ENCODE measurements around the gene ENPP6. TPM values are rescaled to one million over a fixed set of nuclear protein-coding genes. Genes with fewer than 3 reads are reported as not detected.

Gene ENPP6
- total RNA-seq, 1 experiment from 2014 or later: not detected

DNA sequence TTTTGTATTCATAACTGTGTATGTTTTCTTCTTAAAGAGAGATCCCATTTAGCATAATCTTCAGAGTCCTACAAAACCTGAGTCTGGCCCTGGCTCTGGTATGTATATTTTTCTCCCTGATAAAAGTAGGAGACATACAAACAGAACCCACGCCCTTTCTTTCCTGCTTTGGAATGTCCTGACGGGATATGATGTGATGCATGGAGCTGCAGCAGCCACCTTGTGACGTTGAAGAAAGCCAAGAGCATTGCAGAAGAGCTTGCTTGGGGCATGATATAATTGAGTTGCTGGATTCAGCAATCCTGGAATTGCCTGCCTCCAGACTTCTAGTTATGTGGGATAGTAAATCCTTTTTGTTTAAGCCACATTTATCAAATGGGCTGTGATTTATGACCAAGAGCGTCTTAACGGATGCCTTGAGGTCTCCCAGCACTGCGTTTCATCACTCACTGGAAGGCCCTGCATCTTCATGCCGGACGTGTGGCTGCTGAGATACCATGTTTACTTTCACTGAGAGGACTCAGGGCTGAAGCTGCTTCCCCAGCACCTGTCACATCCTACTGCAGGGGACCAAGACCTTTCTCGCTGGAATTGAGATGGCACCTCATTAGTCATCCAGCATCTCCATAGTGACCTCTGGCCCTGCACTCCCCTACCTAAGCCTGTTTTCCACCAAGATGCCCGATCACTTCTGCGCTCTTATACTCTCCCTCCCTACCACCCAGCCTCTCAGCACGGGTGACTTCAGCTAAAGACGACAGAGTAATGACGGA lies 107.0 kb downstream of the ENPP6 start:
- Mint-ChIP-seq H3K9me3 (ENCODE audit: unreplicated experiment) (peaks cover 9% of the 10 kb centered on the region), H3K27me3 (ENCODE audit: insufficient read depth, unreplicated experiment) (no peaks in the 10 kb centered on the region), H3K4me1 (ENCODE audit: low read depth, unreplicated experiment) (no peaks in the 10 kb centered on the region), H3K4me3 (ENCODE audit: unreplicated experiment) (no peak overlapping the region), H3K36me3 (ENCODE audit: insufficient read depth, unreplicated experiment) (no peaks in the 10 kb centered on the region), H3K27ac (ENCODE audit: unreplicated experiment) (no peak overlapping the region)
- Histone ChIP-seq H3K9me3 (no peaks in the 10 kb centered on the region), H3K4me3 (ENCODE audit: low read depth, low read length) (no peak overlapping the region), H3K4me1 (no peaks in the 10 kb centered on the region), H3K27me3 (replicated peaks; ENCODE audit: control insufficient read depth, insufficient read depth, low read length) (no peaks in the 10 kb centered on the region; the same call in 1 of the 2 replicates), H3K36me3 (ENCODE audit: control insufficient read depth, insufficient read depth, low read length) (no peaks in the 10 kb centered on the region)
- ChIA-PET CTCF (no interaction called here), POLR2A (no interaction called here)
- intact Hi-C loops (cut with micrococcal nuclease; ENCODE audit: unreplicated experiment): no loop called here
- TF ChIP-seq, protein P1, sequence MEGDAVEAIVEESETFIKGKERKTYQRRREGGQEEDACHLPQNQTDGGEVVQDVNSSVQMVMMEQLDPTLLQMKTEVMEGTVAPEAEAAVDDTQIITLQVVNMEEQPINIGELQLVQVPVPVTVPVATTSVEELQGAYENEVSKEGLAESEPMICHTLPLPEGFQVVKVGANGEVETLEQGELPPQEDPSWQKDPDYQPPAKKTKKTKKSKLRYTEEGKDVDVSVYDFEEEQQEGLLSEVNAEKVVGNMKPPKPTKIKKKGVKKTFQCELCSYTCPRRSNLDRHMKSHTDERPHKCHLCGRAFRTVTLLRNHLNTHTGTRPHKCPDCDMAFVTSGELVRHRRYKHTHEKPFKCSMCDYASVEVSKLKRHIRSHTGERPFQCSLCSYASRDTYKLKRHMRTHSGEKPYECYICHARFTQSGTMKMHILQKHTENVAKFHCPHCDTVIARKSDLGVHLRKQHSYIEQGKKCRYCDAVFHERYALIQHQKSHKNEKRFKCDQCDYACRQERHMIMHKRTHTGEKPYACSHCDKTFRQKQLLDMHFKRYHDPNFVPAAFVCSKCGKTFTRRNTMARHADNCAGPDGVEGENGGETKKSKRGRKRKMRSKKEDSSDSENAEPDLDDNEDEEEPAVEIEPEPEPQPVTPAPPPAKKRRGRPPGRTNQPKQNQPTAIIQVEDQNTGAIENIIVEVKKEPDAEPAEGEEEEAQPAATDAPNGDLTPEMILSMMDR (IDR thresholded peaks at IDR 0.05; ENCODE audit: insufficient read depth in 1 of 2, low read depth in 1 of 2, low read length in 1 of 2, severe bottlenecking in 1 of 2, unreplicated experiment in 1 of 2): no peak
- DNase-seq: no peak
- no TSS peak for BruUV-seq (replicated peaks)

DNA sequence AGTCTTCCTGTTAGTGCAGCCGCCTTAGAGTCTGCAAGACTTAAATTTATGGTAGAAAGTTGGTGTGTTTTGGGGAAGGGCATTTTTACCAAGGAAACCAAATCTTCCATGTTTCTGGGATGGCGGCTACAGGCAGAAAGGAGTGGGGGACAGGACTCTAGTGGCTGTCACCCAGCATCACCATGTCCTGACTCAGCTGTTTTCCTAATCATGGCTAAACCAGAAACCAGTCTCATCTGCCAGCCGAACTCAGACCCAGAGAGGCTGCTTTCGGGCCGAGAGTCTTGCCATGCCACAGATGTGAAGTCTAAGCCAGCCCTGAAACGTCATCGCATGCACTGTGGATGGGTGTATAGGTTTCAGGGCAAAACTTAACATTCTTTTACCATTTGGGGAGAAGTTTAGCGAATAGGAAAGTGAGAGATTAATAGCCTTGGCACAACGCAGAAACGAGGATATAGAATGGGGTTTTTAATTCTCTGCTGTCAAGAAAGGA lies 109.6 kb downstream of the ENPP6 start:
- TF ChIP-seq, protein P1 (IDR thresholded peaks at IDR 0.05; ENCODE audit: insufficient read depth in 1 of 2, low read depth in 1 of 2, low read length in 1 of 2, severe bottlenecking in 1 of 2, unreplicated experiment in 1 of 2): no peak
- peaks cover 11% of the 10 kb centered on the region for H3K4me1 Mint-ChIP-seq (ENCODE audit: low read depth, unreplicated experiment)
- no peak overlapping the region for H3K4me3 Mint-ChIP-seq (ENCODE audit: unreplicated experiment)
- POLR2A ChIA-PET: no interaction called here
- no peak for DNase-seq
- peaks cover 21% of the 10 kb centered on the region for H3K9me3 Mint-ChIP-seq (ENCODE audit: unreplicated experiment)
- no peaks in the 10 kb centered on the region for H3K27me3 Mint-ChIP-seq (ENCODE audit: insufficient read depth, unreplicated experiment)
- peaks cover 8% of the 10 kb centered on the region for H3K36me3 Mint-ChIP-seq (ENCODE audit: insufficient read depth, unreplicated experiment)
- H3K27me3 ChIP-seq (replicated peaks; ENCODE audit: control insufficient read depth, insufficient read depth, low read length): no peaks in the 10 kb centered on the region; the same call in 1 of the 2 replicates
- intact Hi-C loops (cut with micrococcal nuclease; ENCODE audit: unreplicated experiment): no loop called here
- H3K4me1 ChIP-seq: peaks cover 7% of the 10 kb centered on the region
- no peaks in the 10 kb centered on the region for H3K9me3 ChIP-seq
- CTCF ChIA-PET: no interaction called here
- no TSS peak for BruUV-seq (replicated peaks)
- no peaks in the 10 kb centered on the region for H3K36me3 ChIP-seq (ENCODE audit: control insufficient read depth, insufficient read depth, low read length)
- no peak overlapping the region for H3K27ac Mint-ChIP-seq (ENCODE audit: unreplicated experiment)
- H3K4me3 ChIP-seq (ENCODE audit: low read depth, low read length): no peak overlapping the region

DNA sequence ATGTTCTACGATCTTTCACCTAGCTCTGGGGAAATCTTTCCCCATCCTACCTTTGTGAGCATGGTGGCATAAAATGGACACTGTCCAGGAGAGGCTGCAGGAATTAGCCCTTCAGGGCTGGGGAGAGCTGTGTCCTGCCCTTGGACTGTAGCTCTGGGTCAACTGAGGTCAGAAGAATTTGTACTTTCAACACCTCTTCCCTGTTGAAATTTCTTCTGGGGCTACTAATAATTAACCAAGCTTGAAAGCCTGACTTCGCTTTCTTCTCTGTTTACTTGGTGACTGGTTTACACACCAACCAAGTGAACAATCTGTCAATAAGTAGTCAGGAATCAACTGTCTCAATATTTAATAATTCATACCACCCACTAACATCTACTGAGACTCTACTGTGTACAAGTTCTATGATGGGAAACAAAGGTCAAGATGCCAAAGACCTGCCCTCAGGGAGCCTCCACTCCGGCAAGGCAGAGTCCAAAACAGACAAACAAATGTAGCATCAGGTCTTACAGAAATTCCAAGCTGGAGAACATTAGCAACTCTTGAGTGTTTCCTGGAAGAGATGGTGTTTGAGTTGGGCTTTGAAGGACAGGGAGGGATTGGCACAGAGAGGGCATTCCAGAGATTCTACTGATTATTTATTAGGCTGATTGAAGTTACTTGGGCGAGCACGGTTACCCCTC lies 113.1 kb downstream of the ENPP6 start:
- Mint-ChIP-seq H3K4me3 (ENCODE audit: unreplicated experiment) (no peak overlapping the region), H3K27ac (ENCODE audit: unreplicated experiment) (peak overlapping the region; percentile 26), H3K9me3 (ENCODE audit: unreplicated experiment) (peaks cover 21% of the 10 kb centered on the region), H3K36me3 (ENCODE audit: insufficient read depth, unreplicated experiment) (peaks cover 8% of the 10 kb centered on the region), H3K4me1 (ENCODE audit: low read depth, unreplicated experiment) (peaks cover 11% of the 10 kb centered on the region), H3K27me3 (ENCODE audit: insufficient read depth, unreplicated experiment) (no peaks in the 10 kb centered on the region)
- intact Hi-C loops (cut with micrococcal nuclease; ENCODE audit: unreplicated experiment): no loop called here
- DNase-seq: peak in 1 of 2 experiments; percentile 50
- no peaks in the 10 kb centered on the region for H3K27me3 ChIP-seq (replicated peaks; ENCODE audit: control insufficient read depth, insufficient read depth, low read length)
- H3K4me3 ChIP-seq (ENCODE audit: low read depth, low read length): no peak overlapping the region
- no peaks in the 10 kb centered on the region for H3K36me3 ChIP-seq (ENCODE audit: control insufficient read depth, insufficient read depth, low read length)
- H3K4me1 ChIP-seq: peaks cover 7% of the 10 kb centered on the region
- TF ChIP-seq, protein P1 (IDR thresholded peaks at IDR 0.05; ENCODE audit: insufficient read depth in 1 of 2, low read depth in 1 of 2, low read length in 1 of 2, severe bottlenecking in 1 of 2, unreplicated experiment in 1 of 2): no peak
- ChIA-PET CTCF (no interaction called here), POLR2A (no interaction called here)
- BruUV-seq (replicated peaks): no TSS peak
- no peaks in the 10 kb centered on the region for H3K9me3 ChIP-seq
